ENCODE results near the gene XPA.

- TF ChIP-seq ZNF70 (CRISPR knock-in tag; IDR thresholded peaks at IDR 0.05) = no peak
- no peak for TF ChIP-seq OSR1 (CRISPR knock-in tag; IDR thresholded peaks at IDR 0.05)
- no peak for TF ChIP-seq ARNTL (CRISPR knock-in tag; IDR thresholded peaks at IDR 0.05; ENCODE audit: borderline replicate concordance, low read depth)
- no peak for TF ChIP-seq ZNF8 (CRISPR knock-in tag; IDR thresholded peaks at IDR 0.05)
- no peak for TF ChIP-seq TCF4 (CRISPR knock-in tag; IDR thresholded peaks at IDR 0.05; ENCODE audit: borderline replicate concordance)
- TF ChIP-seq, protein P1, sequence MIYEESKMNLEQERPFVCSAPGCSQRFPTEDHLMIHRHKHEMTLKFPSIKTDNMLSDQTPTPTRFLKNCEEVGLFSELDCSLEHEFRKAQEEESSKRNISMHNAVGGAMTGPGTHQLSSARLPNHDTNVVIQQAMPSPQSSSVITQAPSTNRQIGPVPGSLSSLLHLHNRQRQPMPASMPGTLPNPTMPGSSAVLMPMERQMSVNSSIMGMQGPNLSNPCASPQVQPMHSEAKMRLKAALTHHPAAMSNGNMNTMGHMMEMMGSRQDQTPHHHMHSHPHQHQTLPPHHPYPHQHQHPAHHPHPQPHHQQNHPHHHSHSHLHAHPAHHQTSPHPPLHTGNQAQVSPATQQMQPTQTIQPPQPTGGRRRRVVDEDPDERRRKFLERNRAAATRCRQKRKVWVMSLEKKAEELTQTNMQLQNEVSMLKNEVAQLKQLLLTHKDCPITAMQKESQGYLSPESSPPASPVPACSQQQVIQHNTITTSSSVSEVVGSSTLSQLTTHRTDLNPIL (CRISPR knock-in tag; IDR thresholded peaks at IDR 0.05; ENCODE audit: low read depth) = no peak
- no peak for TF ChIP-seq PPARA (CRISPR knock-in tag; IDR thresholded peaks at IDR 0.05; ENCODE audit: borderline replicate concordance)
- no peak for TF ChIP-seq TOX (CRISPR knock-in tag; IDR thresholded peaks at IDR 0.05; ENCODE audit: borderline replicate concordance)
- no peak for TF ChIP-seq ZNF565 (CRISPR knock-in tag; conservative IDR thresholded peaks at IDR 0.05; ENCODE audit: low read depth)
These were observed 40.3 kb upstream of the XPA start for GRCh38 chr9:97737429-97737828.

Data from SK-N-SH treated with all-trans-retinoic acid at 6 μM for 48 hours (cell line).